Measurements from ENCODE around the gene LMF1. TPM values are rescaled to one million over a fixed set of nuclear protein-coding genes. Genes with fewer than 3 reads are reported as not detected.
"Not testable (repeated sequence)": the region's sequence is repeated elsewhere in the genome, so short reads cannot be mapped to it uniquely, and the experiment has no call there.

LMF1 gene
- total RNA-seq, 1 donor from 2014 or later, result 3.6 TPM

DNA sequence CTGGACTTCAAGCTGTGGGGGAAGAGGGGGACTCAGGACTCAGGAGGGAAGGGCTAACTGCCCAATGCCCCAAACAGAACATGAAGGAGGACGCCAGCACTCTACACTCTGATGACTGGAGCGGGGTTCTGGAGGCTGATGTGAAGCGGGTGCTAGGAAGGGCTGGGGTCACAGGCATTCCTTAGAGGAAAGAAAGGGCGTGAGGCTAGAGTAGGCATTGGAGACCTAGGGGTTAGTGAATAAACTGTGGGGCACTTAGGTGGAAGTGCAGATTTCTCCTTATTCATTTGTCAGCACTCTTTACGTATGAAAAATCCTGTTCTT is 760 bp upstream of the LMF1 start:
- DNase-seq (ENCODE audit: low read depth in 2 of 2), result no peak

DNA sequence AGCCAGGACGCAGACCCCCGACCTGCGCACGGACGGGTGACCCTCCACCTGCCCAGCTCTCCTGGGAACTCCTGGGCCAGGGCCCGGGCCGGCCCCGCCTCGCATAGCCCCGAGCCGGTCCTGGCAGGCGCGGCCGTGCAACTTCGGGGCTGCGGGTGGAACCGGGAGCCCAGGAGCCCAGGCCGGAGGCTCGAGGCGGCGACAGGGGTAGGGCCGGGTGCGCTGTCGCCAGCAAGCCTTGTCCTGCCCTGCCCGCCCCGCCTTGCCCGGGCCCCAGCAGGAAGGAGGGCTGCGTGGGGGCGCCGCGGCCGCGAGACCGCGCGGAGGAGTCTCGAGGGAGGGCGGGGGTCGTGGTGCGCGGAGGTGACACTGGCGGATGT is 408 bp downstream of the LMF1 start:
- no peak for DNase-seq (ENCODE audit: low read depth in 2 of 2)

DNA sequence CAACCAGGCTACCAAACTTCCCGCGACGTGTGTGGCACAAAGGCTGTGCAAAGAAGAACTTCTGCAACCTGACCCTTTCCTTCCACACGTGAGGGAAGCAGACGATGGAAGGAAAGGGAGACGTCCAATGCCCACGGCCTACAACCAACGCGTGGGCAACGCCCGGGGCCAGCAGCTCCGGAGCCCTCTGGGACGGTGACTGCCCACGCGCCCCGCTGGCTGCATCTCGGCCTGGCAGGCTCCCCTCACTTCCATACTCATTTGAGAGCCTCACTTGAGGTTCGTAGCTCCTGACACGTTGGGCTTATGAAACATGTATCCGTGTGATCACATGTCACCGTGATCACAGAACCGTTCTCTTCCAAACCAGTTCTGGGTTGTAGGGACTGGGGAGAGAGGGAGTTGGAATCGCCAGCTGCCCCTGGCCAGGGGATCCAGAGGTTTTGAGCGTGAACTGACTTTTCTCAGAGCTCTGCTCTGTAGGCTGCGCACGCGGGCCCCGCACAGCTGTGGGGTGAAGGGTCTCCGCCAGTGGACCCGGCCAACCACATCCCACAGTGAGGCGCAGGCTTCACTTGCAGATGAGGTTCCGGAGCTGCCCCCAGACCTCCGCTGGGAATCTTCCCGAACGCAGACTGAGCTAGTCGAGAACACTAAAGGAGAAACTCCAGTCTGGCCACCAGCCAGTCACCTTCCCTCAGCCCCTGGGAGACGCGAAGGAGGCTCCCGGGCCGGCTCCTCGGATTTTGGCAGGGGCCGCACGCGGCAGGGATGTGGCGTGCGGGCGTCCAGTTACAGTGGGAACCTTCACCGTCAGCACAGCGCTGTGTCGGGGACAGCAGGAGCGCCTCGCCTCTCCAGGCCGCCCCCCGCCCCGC is 1.0 kb downstream of the LMF1 start:
- DNase-seq (ENCODE audit: low read depth in 2 of 2), result peak in 1 of 2 donors; percentile 18

DNA sequence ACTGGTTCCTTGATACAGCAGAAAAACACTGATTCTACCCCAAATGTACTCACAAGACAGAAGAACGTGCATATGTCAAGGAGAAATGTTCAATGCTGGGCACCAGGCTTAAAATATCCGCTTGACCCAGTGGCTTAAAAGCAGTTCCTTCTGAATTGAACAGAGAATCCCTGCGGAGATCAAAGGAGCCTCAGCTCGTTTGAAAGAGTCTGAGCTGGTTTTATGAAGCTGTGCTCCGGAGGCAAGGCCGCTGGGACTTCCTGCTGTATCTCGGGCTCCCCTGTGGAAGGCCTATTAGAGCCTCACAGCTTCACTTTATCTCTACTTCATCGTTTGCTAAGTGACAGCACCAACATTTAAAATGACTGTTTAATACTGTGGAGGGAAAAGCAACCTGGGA is 2.2 kb downstream of the LMF1 start:
- no peak for DNase-seq (ENCODE audit: low read depth in 2 of 2)

DNA sequence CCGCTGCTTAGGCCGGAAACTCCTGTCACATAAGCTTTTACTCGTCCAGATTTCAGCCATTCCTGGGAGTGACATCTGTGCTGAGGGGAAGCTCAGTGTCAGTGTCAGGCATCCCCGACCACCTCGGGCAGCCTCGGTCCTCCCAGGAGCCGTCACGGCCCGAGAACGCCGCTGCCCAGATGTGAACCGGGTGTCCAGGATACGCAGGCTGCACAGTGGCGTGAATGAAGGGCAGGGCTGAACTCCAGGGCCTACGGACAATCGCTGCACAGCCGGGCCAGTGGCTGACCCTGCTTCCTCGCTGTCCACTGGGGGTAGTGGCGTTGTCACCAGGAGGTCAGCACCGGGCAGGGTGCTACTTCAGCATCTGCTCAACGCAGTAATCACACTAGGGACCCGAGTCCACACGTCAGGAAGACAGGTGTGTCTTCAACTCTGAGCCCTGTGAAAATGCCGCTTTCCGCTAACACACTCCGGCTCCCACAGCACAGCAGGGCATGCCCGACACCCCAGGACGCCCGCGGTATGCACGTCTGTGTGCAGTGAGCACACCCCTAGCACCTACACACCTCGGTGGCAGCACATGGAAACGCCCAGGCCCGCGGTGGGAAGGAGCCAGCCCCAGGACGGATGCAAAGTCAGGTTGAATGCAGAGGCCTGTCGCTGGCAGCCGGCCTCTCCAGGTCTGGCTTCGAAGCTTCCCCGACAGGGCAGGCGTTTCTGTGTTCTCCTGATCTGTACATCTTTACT is 3.1 kb downstream of the LMF1 start:
- DNase-seq (ENCODE audit: low read depth in 2 of 2), result no peak

GRCh38 chr16:967077-967541 is 3.7 kb downstream of the LMF1 start:
- DNase-seq (ENCODE audit: low read depth in 2 of 2), result peak; percentile 18 to 25

DNA sequence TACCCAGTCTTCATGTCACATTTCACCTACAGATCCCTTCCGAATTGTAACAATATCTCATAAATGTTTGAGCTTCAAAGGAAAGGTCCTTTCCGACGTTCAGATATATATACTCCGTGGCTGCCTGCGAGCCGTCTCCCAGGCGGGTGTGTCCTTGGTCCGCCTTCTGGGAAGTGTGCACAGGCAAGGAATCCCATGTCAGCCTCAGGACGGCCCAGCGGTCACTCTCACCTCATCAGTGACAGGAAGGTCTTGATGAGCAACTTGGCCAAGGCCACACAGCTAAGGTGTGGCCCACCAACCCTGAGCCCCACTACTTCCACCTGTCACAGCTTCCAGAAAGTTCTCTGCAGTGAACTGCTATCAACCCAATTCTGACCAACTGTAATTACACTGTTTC is 4.3 kb downstream of the LMF1 start:
- DNase-seq (ENCODE audit: low read depth in 2 of 2), result no peak

GRCh38 chr16:966035-966434 is 4.7 kb downstream of the LMF1 start:
- DNase-seq (ENCODE audit: low read depth in 2 of 2), result no peak

DNA sequence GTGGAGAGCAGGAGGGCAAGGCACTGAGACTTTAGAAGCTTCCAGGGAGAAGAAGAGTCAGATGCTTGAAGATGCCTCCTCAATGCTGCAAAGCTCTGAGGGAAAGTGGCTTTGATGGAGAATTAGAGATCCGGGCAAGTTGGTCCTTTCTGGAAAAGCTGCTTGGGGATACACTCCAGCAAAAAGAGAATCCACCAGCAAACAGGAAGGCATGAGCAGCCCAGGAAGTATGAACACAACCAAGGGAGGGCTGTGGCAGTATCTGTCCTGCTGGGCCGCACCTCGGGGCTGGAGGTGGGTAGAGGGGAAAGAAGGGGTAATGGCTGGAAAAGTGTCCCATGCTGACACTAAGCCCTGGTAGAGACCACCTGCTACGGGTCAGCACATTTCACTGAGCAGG is 5.3 kb downstream of the LMF1 start:
- DNase-seq (ENCODE audit: low read depth in 2 of 2), result no peak

- no peak for DNase-seq (ENCODE audit: low read depth in 2 of 2)
Measured at GRCh38 chr16:965036-965395, 5.8 kb downstream of the LMF1 start.

- no peak for DNase-seq (ENCODE audit: low read depth in 2 of 2)
Measured at GRCh38 chr16:964356-965035, 6.3 kb downstream of the LMF1 start.

DNA sequence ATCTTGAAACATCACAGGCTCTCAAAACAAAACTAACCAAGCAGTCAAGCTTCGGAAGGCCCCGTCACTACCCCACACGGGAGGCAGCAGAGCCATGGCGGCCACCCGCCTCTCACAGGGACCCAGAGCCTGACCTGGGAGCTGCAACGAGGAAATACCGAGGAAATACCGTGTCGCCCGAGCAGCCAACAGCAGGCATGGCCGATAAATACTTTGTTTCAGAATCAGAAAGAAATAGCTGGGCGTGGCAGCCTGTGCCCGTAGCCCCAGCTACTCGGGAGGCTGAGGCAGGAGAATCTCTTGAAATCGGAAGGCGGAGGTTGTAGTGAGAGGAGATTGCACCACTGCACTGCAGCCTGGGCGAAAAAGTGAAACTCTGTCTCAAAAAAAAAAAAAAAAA is 6.9 kb downstream of the LMF1 start:
- peak in 1 of 2 donors; percentile 12 for DNase-seq (ENCODE audit: low read depth in 2 of 2)

- no peak for DNase-seq (ENCODE audit: low read depth in 2 of 2)
Measured at GRCh38 chr16:962901-963814, 7.6 kb downstream of the LMF1 start.

- no peak for DNase-seq (ENCODE audit: low read depth in 2 of 2)
Measured at GRCh38 chr16:962366-962765, 8.4 kb downstream of the LMF1 start.

GRCh38 chr16:959232-960040 is 11.3 kb downstream of the LMF1 start:
- no peak for DNase-seq (ENCODE audit: low read depth in 2 of 2)

- not testable (repeated sequence) for DNase-seq (ENCODE audit: low read depth in 2 of 2)
Measured at GRCh38 chr16:955766-956165, 15.0 kb downstream of the LMF1 start.

- peak in 1 of 2 donors; percentile 56 for DNase-seq (ENCODE audit: low read depth in 2 of 2)
Measured at GRCh38 chr16:953818-954217, 17.0 kb downstream of the LMF1 start.

- no peak for DNase-seq (ENCODE audit: low read depth in 2 of 2)
Measured at GRCh38 chr16:952321-952720, 18.5 kb downstream of the LMF1 start.

DNA sequence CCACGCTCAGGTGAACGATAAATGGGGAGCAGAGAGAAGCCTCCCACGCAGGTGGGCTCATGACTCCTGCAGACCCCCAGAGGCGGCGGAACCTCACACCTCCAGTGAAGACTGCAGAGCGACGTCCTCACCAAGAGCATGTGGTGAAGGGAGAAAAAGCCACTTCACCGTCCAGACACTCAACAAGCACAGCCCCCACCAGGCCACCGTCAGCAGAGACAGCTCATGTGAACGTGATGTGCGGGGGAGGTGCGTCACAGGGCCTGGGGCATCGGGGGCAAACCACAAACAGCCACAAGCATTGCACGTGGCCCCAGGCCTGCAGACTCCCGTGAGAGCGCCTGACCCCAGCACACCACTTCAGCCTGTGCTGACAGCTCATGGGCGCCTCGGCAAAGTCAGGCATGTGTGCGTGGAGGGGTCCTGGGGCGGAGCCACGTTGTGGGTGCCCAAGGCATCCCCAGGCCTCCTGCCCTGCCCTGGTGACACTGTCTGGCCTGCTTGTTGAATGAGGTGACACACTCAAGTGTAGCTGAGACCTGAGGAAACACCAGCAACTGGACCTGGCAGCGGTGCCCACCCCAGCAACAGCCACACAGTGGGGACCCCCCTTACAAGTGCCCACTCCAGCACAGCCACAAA is 19.0 kb downstream of the LMF1 start:
- DNase-seq (ENCODE audit: low read depth in 2 of 2), result no peak
